GM23338 (cell line): ENCODE data around the gene TMCO1. TPM values are rescaled to one million over a fixed set of nuclear protein-coding genes. Genes with fewer than 3 reads are reported as not detected.

ENCODE experiments used
- ATAC-seq: fragments of 200-7000 bp; cut with Tn5 transposase; 3 replicates; pipeline ENCODE4 v1.9.1; 2020
- DNase-seq: peaks from one replicate; pipeline ENCODE4 v3.0.0-alpha.2; 2015; ENCODE audit warnings: low spot score
- H2AFZ ChIP-seq: fragments of 200-600 bp; sonication (generic); 2 replicates; pipeline ENCODE4 v1.8.0; 2016; ENCODE audit warnings: antibody characterized with exemption, mild to moderate bottlenecking, moderate library complexity
- H3F3A ChIP-seq: fragments of 200-600 bp; sonication (generic); replicated peaks from 2 replicates; pipeline ENCODE4 v1.8.0; 2017; ENCODE audit warnings: antibody characterized with exemption, mixed run types, low read depth
- H3K27ac ChIP-seq: fragments of 200-600 bp; sonication (generic); 2 replicates; pipeline ENCODE4 v1.6.1; 2016; ENCODE audit warnings: low read depth
- H3K27me3 ChIP-seq: fragments of 200-600 bp; sonication (generic); 2 replicates; pipeline ENCODE4 v1.8.0; 2016; ENCODE audit warnings: mild to moderate bottlenecking, mixed run types, moderate library complexity; ENCODE audit not compliant: insufficient read depth
- H3K36me3 ChIP-seq: fragments of 200-600 bp; sonication (generic); 2 replicates; pipeline ENCODE4 v1.8.0; 2016; ENCODE audit warnings: mild to moderate bottlenecking; ENCODE audit not compliant: insufficient read depth
- H3K4me1 ChIP-seq: fragments of 200-600 bp; sonication (generic); 2 replicates; pipeline ENCODE4 v1.8.0; 2016; ENCODE audit warnings: mild to moderate bottlenecking, moderate library complexity; ENCODE audit not compliant: insufficient read depth
- H3K4me2 ChIP-seq: fragments of 200-600 bp; sonication (generic); 2 replicates; pipeline ENCODE4 v1.7.1; 2017; ENCODE audit warnings: mixed run types
- H3K4me3 ChIP-seq: fragments of 200-600 bp; sonication (generic); 2 replicates; pipeline ENCODE4 v1.6.1; 2016; ENCODE audit warnings: mixed run types
- H3K79me2 ChIP-seq: fragments of 200-600 bp; sonication (generic); replicated peaks from 2 replicates; pipeline ENCODE4 v1.8.0; 2017; ENCODE audit warnings: mild to moderate bottlenecking; ENCODE audit not compliant: insufficient read depth
- H3K9me2 ChIP-seq: fragments of 200-600 bp; sonication (generic); 2 replicates; pipeline ENCODE4 v1.8.0; 2017; ENCODE audit not compliant: insufficient read depth
- H4K20me1 ChIP-seq: fragments of 200-600 bp; sonication (generic); replicated peaks from 2 replicates; pipeline ENCODE4 v1.8.0; 2017; ENCODE audit warnings: mild to moderate bottlenecking; ENCODE audit not compliant: insufficient read depth
- H3K27ac Mint-ChIP-seq: 2 replicates; pipeline ENCODE4 v1.8.0; 2020; ENCODE audit warnings: inconsistent platforms, mild to moderate bottlenecking, moderate library complexity, mixed read lengths
- H3K27me3 Mint-ChIP-seq: 3 replicates; pipeline ENCODE4 v1.8.0; 2022; ENCODE audit warnings: low read depth, mild to moderate bottlenecking, moderate library complexity, mixed read lengths, inconsistent platforms; ENCODE audit not compliant: insufficient read depth, poor library complexity
- H3K36me3 Mint-ChIP-seq: 3 replicates; pipeline ENCODE4 v1.8.0; 2021; ENCODE audit warnings: low read depth, mild to moderate bottlenecking, inconsistent platforms, moderate library complexity, mixed read lengths
- H3K4me1 Mint-ChIP-seq: 3 replicates; pipeline ENCODE4 v1.8.0; 2020; ENCODE audit warnings: mild to moderate bottlenecking, inconsistent platforms, mixed read lengths
- H3K4me3 Mint-ChIP-seq: 3 replicates; pipeline ENCODE4 v1.8.0; 2021; ENCODE audit warnings: moderate library complexity, mild to moderate bottlenecking, inconsistent platforms, mixed read lengths
- H3K9me3 Mint-ChIP-seq: 3 replicates; pipeline ENCODE4 v1.8.0; 2020; ENCODE audit warnings: moderate library complexity, mild to moderate bottlenecking, inconsistent platforms, mixed read lengths
- CREB1 ChIP-seq: fragments of 250-450 bp; sonication (Bioruptor Pico); IDR thresholded peaks from 2 replicates; pipeline ENCODE4 v1.5.0; 2020; ENCODE audit warnings: low read depth, mild to moderate bottlenecking, moderate library complexity
- EZH2 ChIP-seq: fragments of 200-600 bp; sonication (generic); IDR thresholded peaks from one replicate; pipeline ENCODE4 v1.8.0; 2017; ENCODE audit warnings: antibody characterized with exemption, mild to moderate bottlenecking, low read depth; ENCODE audit not compliant: unreplicated experiment
- EZH2phosphoT487 ChIP-seq: fragments of 200-600 bp; sonication (generic); IDR thresholded peaks from one replicate; pipeline ENCODE4 v1.8.1; 2018; ENCODE audit warnings: antibody characterized with exemption; ENCODE audit not compliant: unreplicated experiment
- JUNB ChIP-seq: IDR thresholded peaks from one replicate; pipeline ENCODE4 v1.6.1; 2016; ENCODE audit warnings: antibody characterized with exemption; ENCODE audit not compliant: unreplicated experiment
- NANOG ChIP-seq: IDR thresholded peaks from 2 replicates; pipeline ENCODE4 v1.6.1; 2016; ENCODE audit warnings: antibody characterized with exemption, borderline replicate concordance
- POLR2AphosphoS5 ChIP-seq: IDR thresholded peaks from 2 replicates; pipeline ENCODE4 v1.6.1; 2016; ENCODE audit warnings: antibody characterized with exemption, low read depth
- STAT1 ChIP-seq: IDR thresholded peaks from one replicate; pipeline ENCODE4 v1.6.1; 2016; ENCODE audit warnings: antibody characterized with exemption; ENCODE audit not compliant: unreplicated experiment
- ZNF114 ChIP-seq: fragments of 250-450 bp; sonication (Bioruptor Pico); IDR thresholded peaks from 2 replicates; pipeline ENCODE4 v1.5.0; 2020; ENCODE audit warnings: mild to moderate bottlenecking, moderate library complexity
- ZNF331 ChIP-seq: fragments of 250-450 bp; sonication (Bioruptor Pico); IDR thresholded peaks from 2 replicates; pipeline ENCODE4 v1.5.0; 2020; ENCODE audit warnings: low read depth, mild to moderate bottlenecking, moderate library complexity
- ZNF462 ChIP-seq: fragments of 250-450 bp; sonication (Bioruptor Pico); IDR thresholded peaks from 2 replicates; pipeline ENCODE4 v1.5.0; 2020; ENCODE audit warnings: mild to moderate bottlenecking, moderate library complexity
- polyA plus RNA-seq: library from polyadenylated mRNA; unstranded; fragments of >200 nt; fragmentation: Nextera tagmentation; extraction: Ambion mirVana; gene quantifications from 2 replicates; pipeline ENCODE4 v1.2.1, GENCODE V29; 2016
- total RNA-seq: library from RNA; depleted of rRNA; stranded (reverse); fragments of >200 nt; shearing (Covaris generic); gene quantifications from 2 replicates; pipeline ENCODE4 v1.2.3, GENCODE V29; 2014
- TF ChIP-seq, protein P1 (sequence below): IDR thresholded peaks from 2 replicates; pipeline ENCODE4 v1.6.1; 2016; ENCODE audit warnings: antibody characterized with exemption
- TF ChIP-seq, protein P2 (sequence below): IDR thresholded peaks from one replicate; pipeline ENCODE4 v1.6.1; 2018; ENCODE audit warnings: antibody characterized with exemption; ENCODE audit not compliant: unreplicated experiment
- TF ChIP-seq, protein P3 (sequence below), 2 experiments: fragments of 200-600 bp in 1 of 2; sonication (generic) in 1 of 2; conservative IDR thresholded peaks; 2 replicates each; pipeline versions ENCODE4 v1.5.1 to v1.6.1; 2016 to 2017; ENCODE audit warnings: antibody characterized with exemption in 2 of 2, low read depth in 2 of 2, mild to moderate bottlenecking in 2 of 2, moderate library complexity in 1 of 2

Gene TMCO1
- total and polyA plus RNA-seq, 2 experiments from 2014 or later: 38.3 to 116 TPM

DNA sequence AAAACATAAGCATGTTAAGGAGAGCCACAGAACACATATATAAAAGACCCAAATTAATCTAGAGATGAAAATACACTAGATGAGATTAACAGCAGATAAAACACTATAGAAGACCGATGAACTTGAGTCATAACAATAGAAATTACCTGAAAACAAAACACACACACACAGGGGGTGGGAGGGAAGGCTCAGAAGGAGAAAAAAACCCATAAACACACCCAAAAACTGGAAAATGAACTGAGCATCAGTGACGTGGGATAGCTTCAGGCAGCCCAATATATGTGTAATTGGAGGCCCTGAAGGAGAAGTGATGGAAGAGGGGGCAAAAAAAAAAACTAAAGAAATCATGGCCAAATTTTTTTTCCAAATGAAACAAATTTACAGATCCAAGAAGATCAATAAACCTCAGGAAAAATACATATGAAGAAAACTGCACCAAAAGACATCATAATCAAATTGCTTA lies 81.7 kb downstream of the TMCO1 start:
- no peak overlapping the region for H3K27ac Mint-ChIP-seq
- no peak for TF ChIP-seq ZNF114 (CRISPR knock-in tag)
- no peak for TF ChIP-seq POLR2AphosphoS5
- TF ChIP-seq, protein P1, sequence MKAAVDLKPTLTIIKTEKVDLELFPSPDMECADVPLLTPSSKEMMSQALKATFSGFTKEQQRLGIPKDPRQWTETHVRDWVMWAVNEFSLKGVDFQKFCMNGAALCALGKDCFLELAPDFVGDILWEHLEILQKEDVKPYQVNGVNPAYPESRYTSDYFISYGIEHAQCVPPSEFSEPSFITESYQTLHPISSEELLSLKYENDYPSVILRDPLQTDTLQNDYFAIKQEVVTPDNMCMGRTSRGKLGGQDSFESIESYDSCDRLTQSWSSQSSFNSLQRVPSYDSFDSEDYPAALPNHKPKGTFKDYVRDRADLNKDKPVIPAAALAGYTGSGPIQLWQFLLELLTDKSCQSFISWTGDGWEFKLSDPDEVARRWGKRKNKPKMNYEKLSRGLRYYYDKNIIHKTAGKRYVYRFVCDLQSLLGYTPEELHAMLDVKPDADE: no peak
- TF ChIP-seq JUNB: no peak
- TF ChIP-seq, protein P2, sequence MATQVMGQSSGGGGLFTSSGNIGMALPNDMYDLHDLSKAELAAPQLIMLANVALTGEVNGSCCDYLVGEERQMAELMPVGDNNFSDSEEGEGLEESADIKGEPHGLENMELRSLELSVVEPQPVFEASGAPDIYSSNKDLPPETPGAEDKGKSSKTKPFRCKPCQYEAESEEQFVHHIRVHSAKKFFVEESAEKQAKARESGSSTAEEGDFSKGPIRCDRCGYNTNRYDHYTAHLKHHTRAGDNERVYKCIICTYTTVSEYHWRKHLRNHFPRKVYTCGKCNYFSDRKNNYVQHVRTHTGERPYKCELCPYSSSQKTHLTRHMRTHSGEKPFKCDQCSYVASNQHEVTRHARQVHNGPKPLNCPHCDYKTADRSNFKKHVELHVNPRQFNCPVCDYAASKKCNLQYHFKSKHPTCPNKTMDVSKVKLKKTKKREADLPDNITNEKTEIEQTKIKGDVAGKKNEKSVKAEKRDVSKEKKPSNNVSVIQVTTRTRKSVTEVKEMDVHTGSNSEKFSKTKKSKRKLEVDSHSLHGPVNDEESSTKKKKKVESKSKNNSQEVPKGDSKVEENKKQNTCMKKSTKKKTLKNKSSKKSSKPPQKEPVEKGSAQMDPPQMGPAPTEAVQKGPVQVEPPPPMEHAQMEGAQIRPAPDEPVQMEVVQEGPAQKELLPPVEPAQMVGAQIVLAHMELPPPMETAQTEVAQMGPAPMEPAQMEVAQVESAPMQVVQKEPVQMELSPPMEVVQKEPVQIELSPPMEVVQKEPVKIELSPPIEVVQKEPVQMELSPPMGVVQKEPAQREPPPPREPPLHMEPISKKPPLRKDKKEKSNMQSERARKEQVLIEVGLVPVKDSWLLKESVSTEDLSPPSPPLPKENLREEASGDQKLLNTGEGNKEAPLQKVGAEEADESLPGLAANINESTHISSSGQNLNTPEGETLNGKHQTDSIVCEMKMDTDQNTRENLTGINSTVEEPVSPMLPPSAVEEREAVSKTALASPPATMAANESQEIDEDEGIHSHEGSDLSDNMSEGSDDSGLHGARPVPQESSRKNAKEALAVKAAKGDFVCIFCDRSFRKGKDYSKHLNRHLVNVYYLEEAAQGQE: no peak
- no peak for TF ChIP-seq ZNF331 (CRISPR knock-in tag)
- no peak for TF ChIP-seq STAT1
- no peak for TF ChIP-seq CREB1 (CRISPR knock-in tag)
- TF ChIP-seq EZH2: no peak
- no peak for TF ChIP-seq NANOG
- no peak for TF ChIP-seq EZH2phosphoT487
- TF ChIP-seq ZNF462: no peak
- TF ChIP-seq, protein P3, sequence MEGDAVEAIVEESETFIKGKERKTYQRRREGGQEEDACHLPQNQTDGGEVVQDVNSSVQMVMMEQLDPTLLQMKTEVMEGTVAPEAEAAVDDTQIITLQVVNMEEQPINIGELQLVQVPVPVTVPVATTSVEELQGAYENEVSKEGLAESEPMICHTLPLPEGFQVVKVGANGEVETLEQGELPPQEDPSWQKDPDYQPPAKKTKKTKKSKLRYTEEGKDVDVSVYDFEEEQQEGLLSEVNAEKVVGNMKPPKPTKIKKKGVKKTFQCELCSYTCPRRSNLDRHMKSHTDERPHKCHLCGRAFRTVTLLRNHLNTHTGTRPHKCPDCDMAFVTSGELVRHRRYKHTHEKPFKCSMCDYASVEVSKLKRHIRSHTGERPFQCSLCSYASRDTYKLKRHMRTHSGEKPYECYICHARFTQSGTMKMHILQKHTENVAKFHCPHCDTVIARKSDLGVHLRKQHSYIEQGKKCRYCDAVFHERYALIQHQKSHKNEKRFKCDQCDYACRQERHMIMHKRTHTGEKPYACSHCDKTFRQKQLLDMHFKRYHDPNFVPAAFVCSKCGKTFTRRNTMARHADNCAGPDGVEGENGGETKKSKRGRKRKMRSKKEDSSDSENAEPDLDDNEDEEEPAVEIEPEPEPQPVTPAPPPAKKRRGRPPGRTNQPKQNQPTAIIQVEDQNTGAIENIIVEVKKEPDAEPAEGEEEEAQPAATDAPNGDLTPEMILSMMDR (conservative IDR thresholded peaks at IDR 0.05; ENCODE audit: low read depth in 2 of 2): no peak
- no peak for ATAC-seq
- no peaks in the 10 kb centered on the region; the same call in 1 of the 2 replicates for H4K20me1 ChIP-seq
- H3K4me3 Mint-ChIP-seq: no peak overlapping the region
- H3K4me3 ChIP-seq: no peak overlapping the region
- H3K27me3 ChIP-seq: no peaks in the 10 kb centered on the region
- no peak overlapping the region for H3K4me2 ChIP-seq
- peaks cover 23% of the 10 kb centered on the region for H3K9me3 Mint-ChIP-seq
- no peak overlapping the region for H2AFZ ChIP-seq
- H3K27ac ChIP-seq: no peak overlapping the region
- no peaks in the 10 kb centered on the region for H3K4me1 Mint-ChIP-seq
- H3K36me3 ChIP-seq: no peaks in the 10 kb centered on the region
- H3K4me1 ChIP-seq: no peaks in the 10 kb centered on the region
- no peak for DNase-seq
- H3F3A ChIP-seq: no peaks in the 10 kb centered on the region
- peaks cover 63% of the 10 kb centered on the region for H3K36me3 Mint-ChIP-seq
- H3K27me3 Mint-ChIP-seq: no peaks in the 10 kb centered on the region
- peaks cover 81% of the 10 kb centered on the region for H3K79me2 ChIP-seq
- no peaks in the 10 kb centered on the region for H3K9me2 ChIP-seq
